GM12865 (cell line): ENCODE data around the gene UNC13A.

ENCODE experiments used
- DNase-seq: peaks from one replicate; pipeline ENCODE4 v3.0.0; 2010; ENCODE audit warnings: low read depth
- H3K4me3 ChIP-seq: 2 replicates; pipeline ENCODE4 v1.5.1; 2011; ENCODE audit warnings: mild to moderate bottlenecking, low read depth, low read length, control low read depth
- CTCF ChIP-seq: IDR thresholded peaks from 2 replicates; pipeline ENCODE4 v1.5.1; 2011; ENCODE audit warnings: low read length, control low read depth, low read depth, inconsistent platforms; ENCODE audit not compliant: insufficient read depth; ENCODE audit errors: missing control alignments

The UNC13A gene

GRCh38 chr19:17625980-17626379 is 62.2 kb downstream of the UNC13A start:
- DNase-seq = no peak
- H3K4me3 ChIP-seq = no peak overlapping the region
- TF ChIP-seq CTCF = no peak

GRCh38 chr19:17625043-17625442 is 63.1 kb downstream of the UNC13A start:
- no peak for TF ChIP-seq CTCF
- no peak for DNase-seq
- no peak overlapping the region for H3K4me3 ChIP-seq

GRCh38 chr19:17624314-17624991 is 63.7 kb downstream of the UNC13A start:
- no peak overlapping the region for H3K4me3 ChIP-seq
- DNase-seq = no peak
- no peak for TF ChIP-seq CTCF

- no peak for DNase-seq
- H3K4me3 ChIP-seq = no peak overlapping the region
- no peak for TF ChIP-seq CTCF
These were observed 64.8 kb downstream of the UNC13A start for GRCh38 chr19:17623224-17623935.

GRCh38 chr19:17620696-17621095 is 67.5 kb downstream of the UNC13A start:
- no peak for TF ChIP-seq CTCF
- no peak for DNase-seq
- H3K4me3 ChIP-seq = no peak overlapping the region

- H3K4me3 ChIP-seq = no peak overlapping the region
- TF ChIP-seq CTCF = no peak
- no peak for DNase-seq
These were observed 69.2 kb downstream of the UNC13A start for GRCh38 chr19:17618936-17619335.
